Epidermal melanocyte (primary cell): ENCODE measurements around the gene TGFBR3L.
A peak's percentile ranks its signal among the peaks of the same experiment; 100 is the strongest.
"Not testable (repeated sequence)": the region's sequence is repeated elsewhere in the genome, so short reads cannot be mapped to it uniquely, and the experiment has no call there.

ENCODE experiments used
- DNase-seq: peaks from one replicate; pipeline ENCODE4 v3.0.0; 2011; ENCODE audit warnings: low spot score; ENCODE audit not compliant: insufficient read length

TGFBR3L gene

GRCh38 chr19:7916103-7916954 is 1.7 kb downstream of the TGFBR3L start:
- DNase-seq, result no peak

- DNase-seq, result no peak
Observed at GRCh38 chr19:7916955-7917266, 2.3 kb downstream of the TGFBR3L start.

- peak; percentile 72 for DNase-seq
Observed at GRCh38 chr19:7917267-7918061, 2.8 kb downstream of the TGFBR3L start.

- not testable (repeated sequence) for DNase-seq
Observed at GRCh38 chr19:7918062-7918614, 3.5 kb downstream of the TGFBR3L start.

GRCh38 chr19:7918615-7919421 is 4.2 kb downstream of the TGFBR3L start:
- no peak for DNase-seq

- peak; percentile 96 for DNase-seq
Observed at GRCh38 chr19:7919610-7920518, 5.2 kb downstream of the TGFBR3L start, which contains the start of gene SNAPC2. TSS of gene SNAPC2 (plus strand) at chr19:7920338. CDS start at chr19:7920367, 29 bp downstream.

- peak; percentile 94 for DNase-seq
Observed at GRCh38 chr19:7920519-7921301, 6.1 kb downstream of the TGFBR3L start.

- DNase-seq, result no peak
Observed at GRCh38 chr19:7921302-7921966, 6.8 kb downstream of the TGFBR3L start.

GRCh38 chr19:7921967-7922835 is 7.6 kb downstream of the TGFBR3L start:
- DNase-seq, result no peak

- DNase-seq, result no peak
Observed at GRCh38 chr19:7922836-7923195, 8.2 kb downstream of the TGFBR3L start.

GRCh38 chr19:7923295-7924191 is 8.9 kb downstream of the TGFBR3L start:
- DNase-seq, result peak; percentile 8

GRCh38 chr19:7924241-7924640 is 9.6 kb downstream of the TGFBR3L start:
- no peak for DNase-seq

GRCh38 chr19:7924651-7925170 is 10.1 kb downstream of the TGFBR3L start:
- no peak for DNase-seq

GRCh38 chr19:7925171-7925851 is 10.7 kb downstream of the TGFBR3L start:
- DNase-seq, result peak; percentile 79

GRCh38 chr19:7926021-7926726 is 11.5 kb downstream of the TGFBR3L start, which contains the start of gene CTXN1:
TSS of gene CTXN1 (minus strand) at chr19:7926135. CDS start at chr19:7925538, 597 bp downstream.
- DNase-seq, result peak; percentile 69
